ENCODE measurements around the gene SP2. TPM values are rescaled to one million over a fixed set of nuclear protein-coding genes. Genes with fewer than 3 reads are reported as not detected.

Gene SP2
- total RNA-seq, 4 donors from 2014 or later = 4.0 to 9.9 (median 9.2) TPM

- TF ChIP-seq POLR2A (IDR thresholded peaks at IDR 0.05) = no peak
- TF ChIP-seq CTCF (IDR thresholded peaks at IDR 0.05) = no peak
- Histone ChIP-seq H3K36me3 (no peaks in the 10 kb centered on the region), H3K4me3 (no peak overlapping the region), H3K27me3 (peaks cover 0 to 94% (median 3%) of the 10 kb centered on the region in 4 donors), H3K9me3 (no peaks in the 10 kb centered on the region), H3K4me1 (peaks cover 4 to 17% (median 9%) of the 10 kb centered on the region in 3 donors), H3K27ac (no peak overlapping the region)
- intact Hi-C loops (cut with DNase I) = no loop called here
- no peak for DNase-seq
- WGBS, 2 donors = 49 to 76% methylated on average over 4 of the region's 4 CpGs
Observed at GRCh38 chr17:47873200-47874090, 22.6 kb upstream of the SP2 start.

DNA sequence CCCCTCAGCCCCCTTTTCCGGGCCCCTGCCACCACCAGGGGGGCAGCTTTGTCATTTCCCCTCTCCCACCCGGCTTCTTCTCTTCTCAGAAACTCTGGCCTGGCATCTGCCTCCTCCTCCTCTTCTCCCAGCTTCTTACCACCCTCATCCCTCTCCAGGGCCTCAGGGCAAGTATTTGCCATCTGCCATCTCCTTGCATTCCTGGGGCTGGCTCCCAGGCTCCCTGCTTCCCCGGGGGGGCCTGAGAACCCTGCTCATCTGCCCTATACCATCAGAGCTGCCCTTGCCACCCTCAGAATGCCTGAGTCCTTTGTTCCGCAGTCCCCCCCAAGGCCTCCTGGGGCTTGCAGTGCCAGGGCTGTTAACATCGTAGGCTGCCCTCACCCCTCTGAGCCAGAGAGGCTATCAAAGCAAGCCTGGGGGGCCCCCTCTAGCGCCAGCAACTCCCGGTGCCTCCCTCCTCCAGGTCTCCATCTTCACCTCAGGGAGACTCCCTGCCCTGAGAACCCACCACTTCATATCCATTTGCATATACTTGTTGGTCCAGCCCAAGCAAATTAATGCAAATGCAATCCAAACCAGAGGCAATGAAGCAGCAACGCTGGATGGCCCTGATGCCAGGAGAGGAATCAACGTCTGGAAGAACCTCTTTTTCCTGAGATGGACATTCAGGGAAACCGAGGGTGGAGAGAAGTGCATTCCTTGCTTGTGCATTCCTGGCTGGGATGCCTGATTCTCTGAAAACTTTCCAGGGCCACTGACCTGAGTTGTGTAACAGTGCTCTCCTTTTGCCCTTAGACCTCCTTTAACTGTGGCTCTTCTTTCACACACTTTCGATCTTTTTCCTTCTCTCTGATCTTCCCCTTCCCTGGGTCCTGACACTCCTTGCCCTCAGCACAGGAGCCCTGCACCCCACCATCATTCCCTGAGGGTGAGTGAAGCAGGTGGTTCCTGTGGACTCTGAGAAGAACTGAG is 20.7 kb upstream of the SP2 start:
- no peak for DNase-seq
- H3K9me3 ChIP-seq = no peaks in the 10 kb centered on the region
- 47 to 63% methylated on average over 7 of the region's 11 CpGs for WGBS, 2 donors
- TF ChIP-seq POLR2A (IDR thresholded peaks at IDR 0.05) (no peak), CTCF (IDR thresholded peaks at IDR 0.05) (no peak)
- no peak overlapping the region for H3K4me3 ChIP-seq
- intact Hi-C loops (cut with DNase I) = no loop called here
- H3K36me3 ChIP-seq = no peaks in the 10 kb centered on the region
- peaks cover 4 to 17% (median 9%) of the 10 kb centered on the region in 3 donors for H3K4me1 ChIP-seq
- peaks cover 0 to 86% (median 3%) of the 10 kb centered on the region in 4 donors for H3K27me3 ChIP-seq
- H3K27ac ChIP-seq = no peak overlapping the region

GRCh38 chr17:47877368-47878034 is 18.5 kb upstream of the SP2 start:
- H3K4me1 ChIP-seq = peaks cover under 1 to 19% (median 8%) of the 10 kb centered on the region in 3 donors
- no peak for DNase-seq
- intact Hi-C loops (cut with DNase I) = no loop called here
- no peak overlapping the region for H3K4me3 ChIP-seq
- TF ChIP-seq CTCF (IDR thresholded peaks at IDR 0.05) = no peak
- TF ChIP-seq POLR2A (IDR thresholded peaks at IDR 0.05) = no peak
- WGBS, 2 donors = 54 to 68% methylated on average over 6 to 7 of the region's 9 CpGs
- peaks cover 0 to 64% (median 3%) of the 10 kb centered on the region in 4 donors for H3K27me3 ChIP-seq
- no peaks in the 10 kb centered on the region for H3K36me3 ChIP-seq
- no peak overlapping the region for H3K27ac ChIP-seq
- no peaks in the 10 kb centered on the region for H3K9me3 ChIP-seq

DNA sequence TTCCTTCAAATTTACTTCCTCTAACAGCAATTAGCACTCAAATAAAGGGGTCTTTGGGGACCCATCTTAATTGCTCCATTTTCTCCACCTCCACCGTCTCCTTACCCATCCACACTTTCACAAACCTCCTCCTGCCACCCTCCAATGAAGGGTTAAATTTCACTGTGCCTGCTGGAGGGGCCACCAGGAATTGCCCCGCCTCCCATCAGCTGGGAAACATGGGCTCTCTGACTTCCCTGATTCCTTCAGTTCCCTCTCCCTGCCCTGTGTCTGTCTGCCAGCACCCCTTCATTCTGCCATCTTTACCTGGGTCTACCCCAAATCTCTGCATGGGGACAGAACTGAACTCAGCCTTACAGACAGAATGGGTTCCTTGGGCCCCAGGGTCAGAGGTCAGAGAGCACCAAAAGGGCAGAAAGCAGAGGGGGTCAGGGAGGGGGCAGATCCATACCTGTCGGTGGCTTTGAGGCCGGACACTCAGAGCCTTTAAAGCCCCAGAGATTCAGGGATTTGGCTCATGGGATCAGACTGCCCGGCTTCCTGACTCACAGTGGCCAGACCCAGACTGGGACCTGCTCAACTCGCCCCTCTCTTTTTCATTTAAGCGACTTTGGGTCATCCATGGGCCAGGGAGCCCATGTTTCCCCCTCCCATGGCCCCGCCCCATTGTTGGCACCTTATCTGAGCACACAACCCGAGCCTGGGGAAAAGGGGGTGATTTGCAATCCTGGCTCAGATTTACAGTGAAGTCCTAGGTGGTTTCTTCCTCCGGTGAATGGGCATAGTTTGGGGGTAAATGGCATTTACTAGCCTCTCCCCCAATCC is 17.6 kb upstream of the SP2 start:
- WGBS, 2 donors = 55 to 60% methylated on average over 10 of the region's 10 CpGs
- no peak overlapping the region for H3K27ac ChIP-seq
- H3K9me3 ChIP-seq = no peaks in the 10 kb centered on the region
- H3K4me3 ChIP-seq = no peak overlapping the region
- intact Hi-C loops (cut with DNase I) = no loop called here
- TF ChIP-seq POLR2A (IDR thresholded peaks at IDR 0.05) = no peak
- no peak for TF ChIP-seq CTCF (IDR thresholded peaks at IDR 0.05)
- H3K36me3 ChIP-seq = no peaks in the 10 kb centered on the region
- no peak for DNase-seq
- H3K27me3 ChIP-seq = peaks cover 0 to 55% (median 0%) of the 10 kb centered on the region in 4 donors
- peaks cover 0 to 20% (median 10%) of the 10 kb centered on the region in 3 donors for H3K4me1 ChIP-seq

Data from esophagus squamous epithelium (tissue), 5 donors.